Measurements from ENCODE around the gene B4GALT2.

B4GALT2 gene

DNA sequence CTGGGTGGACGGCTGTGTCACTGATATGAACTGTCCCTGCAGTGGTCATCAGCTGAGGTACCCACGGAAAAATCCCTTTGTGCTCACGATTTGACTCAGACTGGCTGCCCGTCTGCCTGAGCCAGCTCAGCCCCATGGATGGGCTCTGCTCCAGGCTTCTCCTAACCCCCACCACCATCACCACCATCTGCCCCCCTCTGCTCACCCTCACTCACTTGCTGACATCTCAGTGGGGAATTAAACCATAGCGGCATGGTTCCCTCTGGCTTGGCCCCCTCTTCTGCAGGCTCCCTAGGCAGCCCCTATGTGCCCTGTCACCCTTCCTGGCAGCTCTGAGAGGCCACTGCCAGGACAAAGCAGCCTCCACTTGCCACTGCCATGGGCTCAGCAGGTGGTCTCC is 34.9 kb downstream of the B4GALT2 start:
- DNase-seq, result no peak

DNA sequence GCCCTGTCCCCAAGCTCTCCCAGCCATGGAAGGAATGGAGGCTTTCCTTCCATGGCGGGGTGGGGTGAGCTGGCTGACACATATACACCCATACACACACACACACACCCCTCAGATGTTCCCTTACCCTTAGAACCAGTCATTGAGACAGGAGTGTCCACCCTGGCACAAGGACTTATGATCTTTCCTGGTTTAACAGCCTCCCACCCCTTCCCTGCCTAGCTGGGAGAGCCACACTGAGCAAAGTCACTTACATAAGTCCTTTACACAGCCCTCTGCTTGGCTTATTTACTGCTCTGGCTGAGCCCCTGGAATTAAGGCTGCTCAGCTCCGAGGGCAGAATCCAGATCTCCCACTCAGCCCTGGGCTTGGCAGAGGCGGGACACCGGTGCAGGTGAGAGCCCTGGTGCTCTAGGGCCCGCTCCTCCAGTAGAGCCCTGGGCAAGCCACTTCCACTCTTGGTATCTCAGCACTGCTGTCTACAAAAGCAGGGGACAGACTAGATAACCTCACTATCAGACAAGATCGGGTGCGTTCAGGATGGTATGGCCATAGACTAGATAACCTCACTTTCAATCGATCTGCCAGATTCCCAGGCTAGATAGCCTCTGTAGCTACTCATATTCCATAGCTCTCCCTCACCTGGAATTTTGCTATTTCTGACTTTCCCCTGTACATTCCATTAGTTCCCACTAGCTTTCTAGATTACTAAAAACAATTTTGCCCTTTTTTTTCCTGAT is 35.5 kb downstream of the B4GALT2 start:
- no peak for DNase-seq

DNA sequence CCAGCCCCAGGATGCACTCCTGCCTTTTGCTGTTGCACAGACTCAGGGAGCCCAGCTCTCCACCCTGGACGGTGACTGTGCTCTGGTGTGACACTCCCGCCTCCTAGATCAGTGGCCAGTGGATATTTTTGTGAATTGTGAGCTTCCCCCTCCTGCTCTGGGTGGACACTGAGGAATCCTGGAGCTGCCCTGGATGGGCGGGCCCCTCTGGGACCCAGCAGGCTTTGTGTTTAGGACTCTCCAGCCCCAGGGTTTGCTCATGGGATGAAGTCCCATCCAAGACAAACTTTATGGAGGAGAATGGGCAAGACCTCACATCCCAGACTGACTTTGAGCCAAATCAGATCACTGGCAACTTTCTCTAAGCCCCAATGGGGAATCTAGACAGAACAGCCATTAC is 36.2 kb downstream of the B4GALT2 start:
- DNase-seq, result no peak

DNA sequence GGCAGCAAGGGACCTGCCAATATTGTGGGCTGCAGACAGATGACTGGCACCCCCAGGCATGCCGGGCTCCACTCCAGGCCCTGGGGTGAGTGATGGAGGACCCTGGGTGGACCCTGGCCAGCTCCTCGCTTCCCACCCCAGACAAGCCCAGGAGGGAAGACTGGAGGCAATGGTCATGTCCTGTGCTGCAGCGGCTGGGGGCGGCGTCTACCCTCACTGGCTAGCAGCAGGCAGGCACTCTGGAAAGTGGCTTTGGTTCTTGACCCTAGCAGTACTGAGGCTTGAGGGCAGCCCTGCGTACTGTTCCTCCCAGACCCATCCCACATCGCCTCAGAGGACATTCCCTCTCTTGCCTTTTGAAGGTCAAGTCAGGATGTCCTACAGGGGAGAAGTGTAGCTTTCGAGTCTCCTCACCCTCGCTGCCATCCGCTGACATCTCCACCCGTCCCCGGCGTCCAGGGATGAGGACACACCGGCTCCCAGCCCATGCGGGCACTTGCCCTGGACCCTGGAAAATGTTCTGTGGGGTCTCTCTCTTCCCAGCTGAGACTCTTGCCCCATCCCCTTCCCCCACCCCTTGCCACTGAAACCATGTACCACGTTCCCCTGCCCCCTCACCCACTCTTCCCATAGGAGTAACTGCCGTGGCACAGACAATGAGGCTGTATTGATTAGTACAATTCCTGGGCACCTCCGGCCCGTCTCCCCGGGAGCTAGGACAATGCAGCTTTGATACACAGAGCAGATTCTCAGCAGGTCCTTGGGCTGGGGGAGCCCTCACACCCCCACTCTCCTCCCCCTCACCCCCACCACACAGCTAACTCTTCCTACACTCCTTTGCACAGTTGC is 37.3 kb downstream of the B4GALT2 start:
- no peak for DNase-seq

DNA sequence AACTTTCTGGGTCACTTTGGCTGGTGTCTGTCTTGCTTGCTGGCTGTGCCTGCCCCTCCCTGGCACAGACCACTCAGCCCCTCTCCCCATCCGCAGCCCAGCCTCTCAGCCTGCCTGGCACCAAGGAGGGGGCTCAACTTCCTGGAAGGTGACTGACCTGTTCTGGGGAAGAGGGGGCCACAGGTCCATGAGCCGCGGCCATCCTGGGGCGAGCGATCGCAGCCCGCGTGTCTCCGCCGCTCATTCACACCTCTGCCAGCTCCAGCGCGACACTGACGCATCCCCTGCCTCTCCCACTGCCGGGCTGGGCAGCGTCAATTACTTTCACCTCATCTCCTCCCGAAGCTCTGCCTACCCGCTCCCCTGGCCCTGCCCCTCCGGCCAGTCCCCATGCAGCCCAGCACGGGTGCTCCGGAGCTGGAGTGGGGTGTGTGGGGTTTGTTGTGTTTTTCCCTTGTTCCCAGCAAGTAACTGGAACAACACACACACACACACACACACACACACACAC is 37.9 kb downstream of the B4GALT2 start:
- DNase-seq, result no peak

DNA sequence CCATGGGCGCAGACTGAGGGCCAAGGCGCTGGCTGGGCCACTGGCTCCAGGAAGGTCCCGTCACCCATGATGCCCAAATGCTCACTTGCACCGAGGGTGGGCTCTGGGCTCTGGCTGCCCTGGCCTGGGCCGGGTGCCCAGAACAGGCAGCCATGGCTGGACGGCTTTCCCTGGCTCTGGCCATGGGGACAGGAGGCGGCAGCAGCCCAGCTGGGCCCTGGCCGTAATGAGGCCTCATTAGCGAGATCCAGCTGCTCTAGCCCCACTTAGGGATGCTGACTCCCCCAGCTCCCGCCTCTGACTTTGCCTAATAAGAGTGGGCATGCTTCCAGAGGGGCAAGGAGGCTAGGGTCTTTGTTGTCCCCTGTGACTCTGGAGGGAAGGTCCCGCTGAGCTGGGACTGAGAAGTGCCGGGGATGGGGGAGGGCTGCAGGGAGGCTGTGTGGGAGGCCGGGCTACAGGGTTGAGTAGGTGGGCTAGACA is 40.5 kb downstream of the B4GALT2 start:
- DNase-seq, result no peak

DNA sequence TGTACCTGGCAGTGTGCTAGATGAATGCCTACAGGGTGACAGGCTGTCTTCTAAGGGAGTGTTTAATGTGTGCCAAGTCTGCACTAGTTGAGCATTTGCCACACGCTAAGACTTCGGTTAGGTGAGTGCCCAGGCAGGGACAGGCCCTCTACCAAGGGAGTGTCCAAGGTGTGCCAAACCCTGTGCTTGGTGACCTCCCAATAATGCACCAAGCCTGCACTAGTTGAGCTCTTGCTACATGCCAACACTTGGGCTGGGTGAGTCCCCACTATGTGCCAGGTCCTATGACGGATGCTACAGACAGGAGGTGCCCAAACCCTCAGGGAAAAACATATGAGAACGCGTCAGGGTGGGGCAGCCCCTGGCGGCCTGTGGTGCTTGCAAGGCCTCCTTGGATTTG is 41.5 kb downstream of the B4GALT2 start:
- no peak for DNase-seq

DNA sequence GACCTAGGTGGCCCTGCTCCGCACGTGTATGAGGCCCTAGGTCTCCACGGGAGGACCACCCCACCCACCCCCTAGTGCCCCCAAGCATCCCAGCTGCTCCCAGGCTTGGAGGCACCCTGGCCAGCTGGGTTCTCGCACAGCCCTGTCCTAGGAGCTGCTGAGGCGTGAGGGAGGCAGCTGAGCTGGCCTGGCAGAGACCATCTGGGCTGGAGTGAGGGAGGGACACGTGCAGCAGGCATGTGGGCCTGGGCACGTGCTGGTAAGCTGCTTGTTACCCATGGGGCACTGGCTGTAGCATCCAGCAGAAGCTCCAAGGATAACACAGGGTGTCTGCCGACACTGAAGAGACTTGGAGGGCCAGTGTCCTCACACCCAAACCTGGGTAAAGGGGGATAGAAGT is 42.1 kb downstream of the B4GALT2 start:
- DNase-seq, result no peak

DNA sequence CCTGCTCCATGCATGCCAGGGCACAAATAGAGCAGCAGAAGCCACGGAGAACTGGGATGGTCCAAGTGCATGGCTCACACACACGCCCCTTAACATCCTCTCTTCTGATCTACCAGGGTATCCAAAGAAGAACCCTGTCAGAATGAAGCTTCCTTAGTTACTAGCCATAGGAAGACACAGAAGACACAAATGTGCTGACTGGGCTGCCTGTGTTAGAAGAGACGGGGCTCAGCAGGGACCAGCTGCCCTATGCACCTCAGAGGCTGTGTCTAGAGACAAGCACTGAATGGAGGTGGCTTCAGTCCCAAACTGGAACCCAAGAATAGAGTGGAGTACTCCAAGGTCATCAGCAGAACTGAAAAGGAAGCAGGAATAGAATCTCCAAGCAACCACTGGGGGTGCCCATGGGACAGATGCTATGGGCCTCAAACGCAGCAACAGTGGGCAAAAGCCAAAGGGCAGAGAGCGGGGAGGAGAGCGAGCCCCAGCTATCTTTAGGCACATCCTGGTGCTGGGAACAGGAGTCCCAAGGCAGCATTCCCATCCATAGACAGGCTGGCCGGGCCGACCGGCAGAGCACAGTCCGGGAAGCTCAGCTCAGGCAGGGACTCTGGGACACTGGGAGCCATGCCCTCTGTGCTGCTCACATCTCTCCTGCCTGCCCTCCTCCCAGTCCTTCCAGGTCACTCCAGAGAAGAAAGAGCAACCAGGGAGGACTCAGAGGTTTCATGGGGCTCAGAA is 42.7 kb downstream of the B4GALT2 start:
- DNase-seq, result no peak

DNA sequence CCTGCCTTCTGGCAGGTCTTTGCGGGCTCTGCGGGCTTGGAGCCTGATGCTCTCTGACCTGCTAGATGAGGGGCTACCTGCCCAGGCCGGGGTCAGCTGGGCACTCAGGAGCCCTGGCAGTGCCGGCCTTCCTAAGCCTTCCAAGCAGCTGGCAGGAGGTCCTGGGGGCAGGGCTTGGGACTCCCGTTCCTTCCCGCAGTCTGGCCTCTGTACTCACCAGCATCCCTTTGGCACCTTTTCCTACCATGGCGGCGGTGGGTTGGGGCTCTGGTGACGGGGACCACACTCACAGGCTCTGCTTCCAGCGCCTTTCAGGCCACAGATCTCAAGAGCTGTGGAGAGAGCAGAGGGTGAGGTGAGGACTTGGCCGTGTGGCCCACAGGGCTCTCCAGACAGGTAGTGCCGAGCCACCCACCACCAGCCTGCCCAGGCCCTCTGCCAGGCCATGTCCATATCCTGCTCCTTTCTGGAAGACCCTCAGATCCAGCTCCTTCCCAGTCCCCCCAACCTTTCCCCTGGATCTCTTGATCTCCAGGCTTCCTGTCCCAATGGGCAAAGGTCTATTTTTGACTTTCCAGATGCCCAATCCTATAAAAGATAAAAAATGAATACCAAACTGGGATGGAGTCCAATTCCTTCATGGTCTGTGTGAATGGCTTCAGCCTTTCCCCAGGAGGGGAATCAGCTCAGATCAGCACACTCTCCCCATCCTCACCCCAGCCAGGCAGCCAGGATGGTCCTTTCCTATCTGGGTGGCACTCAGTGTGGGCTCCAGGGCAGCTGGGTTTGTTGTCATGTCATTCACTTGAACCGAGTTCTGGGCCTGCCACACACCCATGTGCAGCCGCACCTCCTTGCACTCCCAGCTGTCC is 45.3 kb downstream of the B4GALT2 start:
- DNase-seq, result no peak

DNA sequence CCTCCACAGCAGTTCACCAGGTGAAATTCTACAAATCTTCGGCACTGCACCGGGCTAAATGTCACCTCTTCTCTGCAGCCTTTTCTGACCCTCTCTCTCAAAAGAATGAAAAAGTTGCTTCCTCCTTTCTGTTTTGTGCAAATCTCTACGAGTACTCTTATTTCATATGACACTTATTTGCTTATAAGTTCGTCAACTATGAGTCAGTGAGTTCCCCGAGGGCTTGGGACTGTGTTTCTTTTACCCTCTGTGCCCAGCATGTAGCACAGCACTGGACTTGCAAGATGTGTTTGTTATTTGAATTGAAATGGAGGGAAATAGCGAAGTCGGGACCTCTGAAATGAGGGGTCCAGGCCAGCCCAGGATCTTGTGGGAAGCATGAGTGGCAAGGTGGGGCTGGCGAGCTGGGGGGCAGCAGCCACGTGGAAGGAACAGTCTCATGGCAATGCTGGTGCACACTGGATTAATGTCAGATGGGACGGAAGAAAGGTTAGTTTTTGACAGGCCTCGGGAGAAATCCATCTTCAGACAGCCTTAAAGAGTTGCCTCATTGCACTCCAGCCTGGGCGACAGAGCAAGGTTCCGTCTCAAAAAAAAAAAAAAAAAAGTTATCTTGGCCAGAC is 46.0 kb downstream of the B4GALT2 start:
- DNase-seq, result no peak

DNA sequence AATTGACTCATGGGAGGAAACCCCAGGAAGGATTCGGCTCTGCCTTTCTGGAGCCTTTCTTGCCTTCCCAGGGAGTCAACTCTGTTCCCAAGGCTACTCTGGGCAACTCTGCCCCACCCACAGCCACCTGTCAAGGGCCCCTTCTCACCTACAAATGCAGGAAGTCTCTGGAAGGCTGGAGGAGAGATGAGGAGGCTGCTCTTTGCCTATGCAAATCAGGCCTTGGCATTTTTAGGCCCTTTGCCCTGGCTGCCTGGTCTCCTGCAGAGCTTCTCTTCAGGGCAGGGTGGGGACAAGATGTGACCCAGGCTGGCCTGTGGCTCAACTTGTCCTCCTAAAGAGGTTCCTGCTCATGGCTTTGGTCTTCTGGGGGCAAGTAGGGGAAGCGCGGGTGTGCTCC is 46.8 kb downstream of the B4GALT2 start:
- no peak for DNase-seq

DNA sequence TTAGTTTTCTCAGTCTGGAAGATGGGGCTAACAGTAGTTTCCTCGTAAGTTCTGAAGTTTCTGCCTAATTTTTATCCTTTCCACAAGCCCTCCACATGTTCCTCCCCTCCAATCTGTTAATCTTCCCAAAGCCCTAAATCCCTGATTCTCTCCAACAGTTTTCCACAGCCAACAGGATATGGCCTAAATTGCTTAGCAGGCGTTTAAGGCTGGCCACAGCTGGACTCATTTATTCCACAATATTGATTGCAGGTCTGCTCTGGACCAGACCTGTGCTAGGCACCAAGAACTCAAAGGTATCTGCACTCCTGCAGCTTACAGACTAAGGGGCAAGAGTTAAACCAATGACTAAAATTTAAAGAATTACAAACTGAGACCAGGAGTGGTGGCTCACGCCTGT is 48.3 kb downstream of the B4GALT2 start:
- no peak for DNase-seq

DNA sequence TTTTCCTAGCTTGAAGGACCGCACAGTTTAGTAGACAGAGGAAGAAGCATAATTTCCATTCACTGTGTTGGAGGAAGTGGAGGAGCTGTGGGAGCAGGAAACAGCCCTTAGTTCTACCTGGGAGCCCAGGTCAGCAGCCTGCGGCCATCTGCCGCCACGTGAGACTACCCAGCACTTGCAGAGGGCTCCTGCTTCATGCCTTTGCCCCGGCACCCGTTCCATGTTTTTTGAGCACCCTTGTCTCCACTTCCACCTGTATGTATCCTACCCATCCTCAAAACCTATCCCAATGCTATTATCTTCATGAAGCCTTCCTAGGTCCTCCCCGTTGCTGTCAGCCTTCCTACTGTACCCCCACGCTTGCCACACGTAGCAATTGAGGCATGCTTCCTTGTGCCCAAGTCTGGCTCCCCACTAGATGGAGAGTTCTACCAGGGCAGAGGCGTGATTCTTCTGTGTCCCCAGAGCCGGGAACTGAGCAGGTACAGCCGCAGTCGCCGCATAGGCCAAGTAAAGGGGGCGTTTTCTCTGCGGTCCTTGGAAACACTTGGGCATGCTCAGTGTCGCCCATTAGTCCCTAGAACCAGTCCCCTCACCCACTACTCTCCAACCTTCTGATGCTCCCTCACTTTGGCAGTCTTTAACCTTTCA is 50.4 kb downstream of the B4GALT2 start:
- no peak for DNase-seq

DNA sequence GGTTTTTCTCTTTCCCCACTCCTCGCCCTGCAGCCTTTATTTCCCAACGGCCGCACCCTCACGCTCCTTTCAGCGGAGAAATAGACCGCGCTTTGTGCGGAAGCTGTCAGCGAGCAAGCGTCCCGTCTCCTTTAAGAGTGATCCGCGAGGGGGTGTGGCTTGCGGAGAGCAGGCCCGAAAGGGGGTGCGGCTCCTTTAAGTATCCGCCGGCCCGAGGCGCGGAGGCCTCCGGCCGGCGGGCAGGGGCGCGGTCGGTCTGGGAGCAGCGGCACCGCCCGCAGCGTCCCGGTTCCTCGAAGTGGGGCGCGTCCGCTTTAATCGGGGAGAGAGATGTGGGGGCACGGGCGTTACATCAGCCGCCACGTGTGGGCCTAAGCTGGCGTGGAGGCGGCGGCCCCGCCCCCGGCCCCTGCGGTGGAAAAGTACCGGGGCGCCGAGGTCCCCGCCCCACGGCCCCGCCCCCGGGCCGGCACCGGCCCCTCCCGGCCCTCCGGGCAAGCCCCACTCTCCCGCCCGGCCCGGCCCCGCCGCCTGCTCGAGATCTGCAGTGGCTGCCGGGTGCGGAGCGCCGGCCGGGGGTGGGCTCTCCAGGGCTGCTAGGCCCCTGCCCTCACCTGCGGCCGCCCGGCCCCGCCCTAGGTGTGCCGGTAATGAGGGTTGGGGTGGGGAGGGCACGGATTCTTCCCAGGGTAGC is 51.0 kb downstream of the B4GALT2 start:
- peak; percentile 81 for DNase-seq

DNA sequence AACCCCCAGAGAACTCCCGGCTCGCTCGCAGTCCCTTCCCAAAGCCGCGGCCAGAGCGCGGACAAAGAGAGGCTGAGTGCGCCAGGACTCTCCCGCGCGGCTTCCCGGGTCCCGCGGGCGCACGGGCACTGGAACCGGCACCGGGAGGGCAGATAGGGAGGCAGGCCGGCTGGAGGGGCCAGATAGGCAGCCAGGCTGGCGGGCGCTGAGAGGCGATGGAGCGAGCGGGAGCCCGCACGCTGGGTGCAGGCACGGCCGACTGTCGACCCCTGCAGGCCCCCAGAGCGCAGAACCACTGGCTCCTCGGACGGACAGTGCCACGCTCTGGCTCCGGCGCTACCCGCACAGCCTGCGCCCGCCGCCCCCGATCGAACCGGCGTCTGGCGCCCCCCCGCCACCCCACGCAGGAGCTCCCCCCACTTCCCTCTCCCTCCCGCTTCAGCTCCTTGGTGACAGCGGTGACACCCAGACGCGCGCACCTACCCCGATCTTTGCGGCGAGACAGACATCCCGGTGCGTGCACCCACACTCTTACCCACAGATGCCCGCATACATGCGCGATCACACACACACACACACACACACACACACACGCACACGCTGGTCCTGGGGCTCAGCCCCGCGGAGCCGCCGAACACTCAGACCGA is 51.7 kb downstream of the B4GALT2 start:
- DNase-seq, result peak; percentile 51

DNA sequence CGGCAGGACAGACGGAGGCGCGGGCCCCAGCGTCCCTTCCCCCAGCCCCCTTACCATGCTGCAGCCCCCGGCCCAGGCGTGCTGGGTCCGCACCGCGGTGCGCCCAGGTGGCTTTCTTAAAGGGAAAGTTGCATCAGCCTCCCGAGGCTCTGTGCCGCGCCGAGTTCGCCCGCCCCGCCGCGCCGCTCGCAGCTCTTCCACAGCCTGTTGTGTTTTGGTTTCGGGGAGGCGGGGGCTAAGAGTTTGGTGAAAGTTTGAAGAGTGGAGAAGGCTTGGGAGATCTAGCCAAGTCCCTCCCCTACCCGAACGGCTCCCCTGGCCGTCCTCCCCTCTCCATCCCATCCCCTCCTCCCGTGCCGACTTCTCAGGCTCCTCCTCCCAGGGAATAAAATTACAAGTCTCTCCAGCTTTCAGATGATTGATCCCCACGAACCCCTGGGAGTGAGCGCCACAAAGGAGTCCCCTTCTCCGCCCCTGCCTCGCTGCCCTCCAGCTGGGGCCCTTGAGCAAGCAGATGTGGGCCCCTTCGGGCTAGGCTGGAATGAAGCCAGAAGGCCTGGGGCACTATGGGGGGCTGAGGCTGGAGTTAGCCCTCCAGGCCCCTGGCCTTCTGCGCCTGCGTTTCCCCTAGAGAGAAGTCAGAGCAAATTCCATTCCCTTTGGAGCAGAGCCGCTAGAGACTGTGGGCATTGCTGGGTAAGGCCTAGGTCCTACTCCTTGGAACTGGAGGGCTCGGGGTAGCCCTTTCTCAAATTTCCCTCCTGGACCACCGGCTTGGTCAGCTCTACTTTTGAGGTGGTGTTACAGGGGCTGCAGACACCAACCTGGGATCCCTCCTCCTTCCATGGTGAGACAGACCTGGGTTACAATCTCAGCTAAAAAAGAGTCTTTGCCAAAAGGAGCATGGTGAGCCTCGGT is 52.5 kb downstream of the B4GALT2 start, which contains the start of gene SLC6A9:
Gene SLC6A9 (minus strand): TSS at position 211 of the 918 bp plus-strand sequence. CDS start 7,185 bp downstream, outside the sequence.
- no peak for DNase-seq

DNA sequence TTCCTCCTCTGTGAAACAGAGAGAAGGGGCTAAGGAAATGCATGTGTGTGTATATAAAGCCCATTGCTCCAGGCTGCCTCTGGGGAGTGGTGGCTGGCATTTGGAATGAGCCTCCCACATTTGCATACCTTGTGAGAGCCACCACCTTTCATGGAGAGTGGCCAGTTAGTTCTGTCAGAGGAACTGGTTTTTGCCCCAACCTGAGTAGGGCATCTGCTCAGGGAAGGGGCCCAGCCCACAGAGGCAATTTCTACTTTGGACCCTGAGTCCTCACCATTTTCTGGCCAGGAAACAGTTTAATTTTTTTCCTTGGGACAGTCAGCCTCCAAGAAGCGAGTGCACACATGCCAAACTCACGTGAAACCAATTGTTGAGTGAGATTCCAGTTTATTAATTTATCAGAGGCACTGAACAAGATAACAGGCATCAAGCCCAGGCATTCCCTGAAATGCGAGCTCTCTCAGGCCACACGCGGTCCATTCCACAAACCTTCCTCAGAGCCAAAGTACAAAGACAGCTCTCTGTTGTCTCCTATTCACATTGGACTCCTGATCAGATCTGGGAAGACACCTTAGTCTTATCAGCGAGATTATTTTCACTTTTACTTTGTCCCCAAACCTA is 53.3 kb downstream of the B4GALT2 start:
- DNase-seq, result no peak
